ENCODE data around the gene PCDH9.

- no peak for TF ChIP-seq GABPA (IDR thresholded peaks at IDR 0.05; ENCODE audit: low read depth)
- TF ChIP-seq POLR2AphosphoS5 (IDR thresholded peaks at IDR 0.05; ENCODE audit: low read depth) = no peak
- TF ChIP-seq CTCF (IDR thresholded peaks at IDR 0.05; ENCODE audit: insufficient read depth, low read length) = no peak
These were observed 884.2 kb downstream of the PCDH9 start for GRCh38 chr13:66345971-66346370.
